Stimulated activated CD8-positive, alpha-beta memory T cell treated with anti-CD3 and anti-CD28 coated beads, Interleukin-15, amount 100 ng/mL, for 24 hours (primary cell): ENCODE measurements around the gene FANK1.
"Not testable (repeated sequence)": the region's sequence is repeated elsewhere in the genome, so short reads cannot be mapped to it uniquely, and the experiment has no call there.

Source experiments
- DNase-seq: peaks from one replicate; pipeline ENCODE4 v3.0.0-alpha.2; 2020; ENCODE audit warnings: low read depth

FANK1 gene

GRCh38 chr10:125928928-125929585 lies 32.7 kb downstream of the FANK1 start:
- no peak for DNase-seq

- no peak for DNase-seq
Measured at GRCh38 chr10:125929618-125930017, 33.3 kb downstream of the FANK1 start.

- no peak for DNase-seq
Measured at GRCh38 chr10:125933693-125934092, 37.3 kb downstream of the FANK1 start.

GRCh38 chr10:125936331-125936730 lies 40.0 kb downstream of the FANK1 start:
- no peak for DNase-seq

- no peak for DNase-seq
Measured at GRCh38 chr10:125940515-125940914, 44.2 kb downstream of the FANK1 start.

- no peak for DNase-seq
Measured at GRCh38 chr10:125951290-125951689, 54.9 kb downstream of the FANK1 start.

- DNase-seq, result no peak
Measured at GRCh38 chr10:125953778-125954385, 57.5 kb downstream of the FANK1 start.

- no peak for DNase-seq
Measured at GRCh38 chr10:125955766-125956165, 59.4 kb downstream of the FANK1 start.

- no peak for DNase-seq
Measured at GRCh38 chr10:125961743-125962142, 65.4 kb downstream of the FANK1 start.

- no peak for DNase-seq
Measured at GRCh38 chr10:125962200-125962599, 65.8 kb downstream of the FANK1 start.

- DNase-seq, result no peak
Measured at GRCh38 chr10:125964558-125964957, 68.2 kb downstream of the FANK1 start.

- DNase-seq, result no peak
Measured at GRCh38 chr10:125967533-125967932, 71.2 kb downstream of the FANK1 start.

- DNase-seq, result not testable (repeated sequence)
Measured at GRCh38 chr10:125970077-125970630, 73.8 kb downstream of the FANK1 start.

GRCh38 chr10:125976960-125977605 lies 80.7 kb downstream of the FANK1 start:
- no peak for DNase-seq

- DNase-seq, result no peak
Measured at GRCh38 chr10:125979976-125980375, 83.6 kb downstream of the FANK1 start.

- no peak for DNase-seq
Measured at GRCh38 chr10:125980521-125981035, 84.2 kb downstream of the FANK1 start.

GRCh38 chr10:125982260-125982948 lies 86.0 kb downstream of the FANK1 start:
- DNase-seq, result no peak

GRCh38 chr10:125983161-125983560 lies 86.8 kb downstream of the FANK1 start:
- no peak for DNase-seq

GRCh38 chr10:125983656-125984055 lies 87.3 kb downstream of the FANK1 start:
- DNase-seq, result no peak

GRCh38 chr10:125984346-125984745 lies 88.0 kb downstream of the FANK1 start:
- no peak for DNase-seq

GRCh38 chr10:125984865-125985495 lies 88.6 kb downstream of the FANK1 start:
- no peak for DNase-seq
